ENCODE data around the gene SMIM22. TPM values are rescaled to one million over a fixed set of nuclear protein-coding genes. Genes with fewer than 3 reads are reported as not detected.

The SMIM22 gene
- total RNA-seq, 2 donors from 2014 or later: not detected

- no peak overlapping the region for H3K27ac Mint-ChIP-seq
- no peaks in the 10 kb centered on the region for H3K9me3 Mint-ChIP-seq
- ATAC-seq: no peak
- no peaks in the 10 kb centered on the region for H3K36me3 Mint-ChIP-seq
- no peak for DNase-seq (ENCODE audit: low spot score in 2 of 2)
These were observed 9.3 kb upstream of the SMIM22 start for GRCh38 chr16:4785758-4786433.

GRCh38 chr16:4787068-4787467 lies 8.1 kb upstream of the SMIM22 start:
- H3K9me3 Mint-ChIP-seq: no peaks in the 10 kb centered on the region
- H3K36me3 Mint-ChIP-seq: no peaks in the 10 kb centered on the region
- DNase-seq (ENCODE audit: low spot score in 2 of 2) (no peak), ATAC-seq (no peak)
- no peak overlapping the region for H3K27ac Mint-ChIP-seq

DNA sequence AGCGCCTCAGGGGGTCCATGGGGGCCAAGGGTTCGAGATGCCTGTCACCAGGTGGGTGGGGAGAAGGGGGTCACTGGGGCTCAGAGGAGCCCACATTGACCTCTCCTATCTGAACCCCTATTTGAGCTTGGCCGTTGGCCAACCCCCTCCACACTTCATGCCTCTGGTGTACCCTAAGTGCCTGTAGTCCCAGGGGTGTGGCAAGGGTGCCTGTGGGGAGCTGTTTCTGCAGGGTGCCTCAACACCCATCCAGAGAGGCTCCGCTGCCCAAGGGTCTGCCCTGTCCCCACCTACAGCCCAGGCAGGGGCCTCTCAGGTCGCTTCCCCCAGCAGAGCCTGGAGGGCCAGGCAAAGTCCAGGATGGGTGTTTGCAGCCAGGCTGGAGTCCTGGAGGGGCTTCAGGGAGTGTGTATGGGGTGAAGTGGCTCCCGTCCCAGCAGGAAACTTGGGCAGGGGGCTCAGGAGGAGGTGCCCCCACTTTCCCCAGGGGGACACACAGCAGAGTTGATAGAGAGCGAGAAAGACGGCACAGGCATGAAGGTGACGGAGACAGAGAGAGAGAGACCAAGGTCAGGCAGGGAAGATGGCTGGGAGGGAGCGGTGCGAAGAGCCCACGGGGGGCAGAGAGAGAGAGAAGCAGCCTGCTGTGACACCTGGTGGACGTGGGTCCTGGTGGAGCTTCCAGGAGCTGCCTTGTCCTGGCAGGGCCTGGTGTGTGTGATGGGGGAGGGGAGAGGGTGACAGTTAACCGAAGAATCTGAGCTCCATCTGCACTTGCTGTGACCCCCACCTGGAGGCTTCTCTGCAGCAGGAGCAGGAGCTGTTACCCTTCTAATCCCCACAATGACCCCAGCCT lies 7.3 kb upstream of the SMIM22 start, which contains the start of gene SEPTIN12:
Gene SEPTIN12, minus strand, starts transcription at position 719 of the 856 bp plus-strand sequence. Its CDS starts 700 bp downstream, at position 19.
- H3K9me3 Mint-ChIP-seq: no peaks in the 10 kb centered on the region
- no peak for ATAC-seq
- no peaks in the 10 kb centered on the region for H3K36me3 Mint-ChIP-seq
- DNase-seq (ENCODE audit: low spot score in 2 of 2): no peak
- peak within 1 kb of the TSS in 1 of 2 donors; percentile 11 for H3K27ac Mint-ChIP-seq

GRCh38 chr16:4788489-4788889 lies 6.7 kb upstream of the SMIM22 start:
- H3K9me3 Mint-ChIP-seq: no peaks in the 10 kb centered on the region
- DNase-seq (ENCODE audit: low spot score in 2 of 2) (no peak), ATAC-seq (no peak)
- no peaks in the 10 kb centered on the region for H3K36me3 Mint-ChIP-seq
- H3K27ac Mint-ChIP-seq: no peak overlapping the region

- DNase-seq (ENCODE audit: low spot score in 2 of 2) (no peak), ATAC-seq (no peak)
- Mint-ChIP-seq H3K9me3 (no peaks in the 10 kb centered on the region), H3K27ac (no peak overlapping the region), H3K36me3 (no peaks in the 10 kb centered on the region)
These were observed 6.3 kb upstream of the SMIM22 start for GRCh38 chr16:4788910-4789309.

DNA sequence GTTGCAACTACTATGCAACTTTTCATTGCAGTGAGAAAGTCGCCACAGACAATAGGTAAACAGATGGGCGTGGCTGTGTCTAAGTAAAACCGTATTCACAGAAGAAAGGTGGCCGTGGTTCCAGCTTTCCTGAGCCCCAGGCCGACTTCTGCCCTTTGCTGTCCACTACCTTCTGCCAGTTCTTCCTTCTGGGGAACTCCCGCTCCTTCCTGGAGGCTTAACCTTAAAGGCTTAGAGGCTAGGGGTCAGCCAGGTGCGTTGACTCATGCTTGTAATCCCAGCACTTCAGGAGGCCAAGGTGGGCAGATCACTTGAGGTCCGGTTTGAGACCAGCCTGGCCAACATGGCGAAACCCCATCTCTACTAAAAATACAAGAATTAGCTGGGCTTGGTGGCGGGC lies 4.9 kb upstream of the SMIM22 start:
- Mint-ChIP-seq H3K9me3 (no peaks in the 10 kb centered on the region), H3K36me3 (no peaks in the 10 kb centered on the region), H3K27ac (no peak overlapping the region)
- ATAC-seq (no peak), DNase-seq (ENCODE audit: low spot score in 2 of 2) (no peak)

- peak in 1 of 2 donors; percentile 75 for ATAC-seq
- H3K36me3 Mint-ChIP-seq: no peaks in the 10 kb centered on the region
These were observed 4.3 kb upstream of the SMIM22 start for GRCh38 chr16:4790871-4791270.

GRCh38 chr16:4792951-4793513 lies 2.1 kb upstream of the SMIM22 start:
- DNase-seq (ENCODE audit: low spot score in 2 of 2) (no peak), ATAC-seq (no peak)
- Mint-ChIP-seq H3K27ac (peak overlapping the region in 1 of 2 donors; percentile 44), H3K36me3 (no peaks in the 10 kb centered on the region), H3K9me3 (no peaks in the 10 kb centered on the region)

More at GRCh38 chr16:4790871-4791270, 4.3 kb upstream of the SMIM22 start:
- no peaks in the 10 kb centered on the region for H3K9me3 Mint-ChIP-seq
- no peak overlapping the region for H3K27ac Mint-ChIP-seq
- DNase-seq (ENCODE audit: low spot score in 2 of 2): no peak

- no peaks in the 10 kb centered on the region for H3K9me3 Mint-ChIP-seq
- H3K27ac Mint-ChIP-seq: no peak overlapping the region
- DNase-seq (ENCODE audit: low spot score in 2 of 2): no peak
- ATAC-seq: no peak
- no peaks in the 10 kb centered on the region for H3K36me3 Mint-ChIP-seq
These were observed 831 bp downstream of the SMIM22 start for GRCh38 chr16:4795828-4796572.

- no peak for ATAC-seq
- DNase-seq (ENCODE audit: low spot score in 2 of 2): no peak
- no peaks in the 10 kb centered on the region for H3K9me3 Mint-ChIP-seq
- peak overlapping the region in 1 of 2 donors; percentile 51 for H3K27ac Mint-ChIP-seq
- no peaks in the 10 kb centered on the region for H3K36me3 Mint-ChIP-seq
These were observed 2.0 kb downstream of the SMIM22 start for GRCh38 chr16:4796982-4797804.

DNA sequence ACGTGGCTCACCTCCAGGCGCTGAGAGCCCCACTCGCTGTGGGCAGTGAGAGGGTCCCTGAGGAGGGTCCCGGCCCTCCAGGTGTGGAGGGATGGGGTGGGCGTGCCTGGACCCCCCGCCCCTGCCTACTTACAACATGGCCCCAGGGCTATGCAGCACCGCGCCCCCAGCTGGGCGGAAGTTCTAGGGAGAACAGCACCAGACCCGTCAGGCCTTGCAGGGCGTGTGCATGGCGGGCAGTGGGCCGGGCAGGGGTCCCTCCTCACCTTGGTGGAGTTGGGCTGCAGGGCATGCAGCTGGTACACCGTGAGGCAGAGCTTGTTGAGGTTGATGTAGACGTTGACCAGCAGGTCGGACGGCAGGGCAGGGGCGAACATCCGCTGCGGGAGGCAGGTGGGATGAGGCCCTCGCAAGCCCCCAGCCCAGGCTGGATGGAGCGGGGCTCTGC lies 2.7 kb downstream of the SMIM22 start:
- Mint-ChIP-seq H3K27ac (no peak overlapping the region), H3K36me3 (no peaks in the 10 kb centered on the region), H3K9me3 (no peaks in the 10 kb centered on the region)
- ATAC-seq: no peak
- no peak for DNase-seq (ENCODE audit: low spot score in 2 of 2)

- DNase-seq (ENCODE audit: low spot score in 2 of 2): no peak
- Mint-ChIP-seq H3K27ac (peak overlapping the region in 1 of 2 donors; percentile 50), H3K36me3 (no peaks in the 10 kb centered on the region), H3K9me3 (no peaks in the 10 kb centered on the region)
- ATAC-seq: no peak
These were observed 3.3 kb downstream of the SMIM22 start for GRCh38 chr16:4798456-4798855.

- DNase-seq (ENCODE audit: low spot score in 2 of 2) (no peak), ATAC-seq (no peak)
- H3K9me3 Mint-ChIP-seq: no peaks in the 10 kb centered on the region
- no peaks in the 10 kb centered on the region for H3K36me3 Mint-ChIP-seq
- H3K27ac Mint-ChIP-seq: peak overlapping the region in 1 of 2 donors; percentile 50
These were observed 4.1 kb downstream of the SMIM22 start for GRCh38 chr16:4799171-4799855.

DNA sequence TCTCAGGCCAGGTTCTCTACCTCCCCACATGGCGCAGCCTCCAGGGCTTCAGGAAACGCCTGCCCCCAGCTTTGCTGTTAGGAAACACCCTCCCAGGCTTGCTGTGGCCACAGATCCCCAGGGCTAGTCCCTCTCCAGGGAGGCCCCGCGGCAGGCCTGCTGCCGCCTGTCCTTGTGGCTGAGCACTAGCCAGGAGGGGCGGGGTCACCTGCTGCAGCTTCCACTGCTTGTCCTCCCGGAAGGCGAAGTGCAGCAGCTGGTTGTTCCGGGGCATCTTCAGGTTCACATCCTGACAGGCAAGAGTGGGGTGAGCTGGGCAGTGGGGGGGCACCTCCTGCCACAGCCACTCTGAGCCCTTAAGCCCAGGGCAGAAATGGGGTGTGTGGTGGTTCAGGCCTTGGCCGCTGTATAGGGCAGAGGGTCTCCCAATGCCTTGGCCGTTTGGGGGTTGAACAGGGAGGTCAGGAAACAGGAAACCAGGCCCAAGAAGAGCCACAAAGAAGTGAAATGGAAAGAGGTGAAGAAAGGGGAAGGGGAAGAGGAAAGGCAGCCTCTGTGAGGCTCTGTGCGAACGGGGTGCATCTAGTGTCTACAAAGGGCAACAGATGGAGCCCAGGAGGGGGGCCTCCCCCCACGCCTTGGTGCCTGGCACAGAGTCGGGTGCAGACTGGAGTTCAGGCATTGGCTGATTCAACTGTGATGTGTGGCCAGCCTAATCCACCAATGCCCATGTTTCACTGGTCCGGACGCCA lies 5.3 kb downstream of the SMIM22 start:
- peak overlapping the region in 1 of 2 donors; percentile 76 for H3K27ac Mint-ChIP-seq

More for the DNA sequence above, 5.3 kb downstream of the SMIM22 start:
- no peak for DNase-seq (ENCODE audit: low spot score in 2 of 2)
- no peaks in the 10 kb centered on the region for H3K36me3 Mint-ChIP-seq
- H3K9me3 Mint-ChIP-seq: no peaks in the 10 kb centered on the region
- ATAC-seq: no peak

Measured in activated naive CD4-positive, alpha-beta T cell treated with anti-CD3 and anti-CD28 coated beads, Interleukin-2, amount 50 U/mL, for 72 hours (primary cell).